H9 (cell line): ENCODE results near the gene PROM1. TPM values are rescaled to one million over a fixed set of nuclear protein-coding genes. Genes with fewer than 3 reads are reported as not detected.

Experiments used
- DNase-seq: peaks from one replicate; pipeline ENCODE4 v3.0.0-alpha.2; 2017
- H2AFZ ChIP-seq: one replicate; pipeline ENCODE4 v1.6.1; 2013; ENCODE audit warnings: mild to moderate bottlenecking, low read length, control low read depth, moderate library complexity
- H2AK5ac ChIP-seq: 2 replicates; pipeline ENCODE4 v1.6.1; 2013; ENCODE audit warnings: low read length, control low read depth, mixed read lengths; ENCODE audit not compliant: insufficient read length
- H2BK120ac ChIP-seq: one replicate; pipeline ENCODE4 v1.6.1; 2013; ENCODE audit warnings: low read depth, mild to moderate bottlenecking, low read length, control low read depth, inconsistent platforms; ENCODE audit not compliant: poor library complexity, severe bottlenecking
- H2BK12ac ChIP-seq: 2 replicates; pipeline ENCODE4 v1.6.1; 2013; ENCODE audit warnings: low read length, control low read depth, mixed read lengths, low read depth; ENCODE audit not compliant: insufficient read length
- H2BK15ac ChIP-seq: 2 replicates; pipeline ENCODE4 v1.6.1; 2013; ENCODE audit warnings: low read depth, low read length, control low read depth
- H2BK20ac ChIP-seq: one replicate; pipeline ENCODE4 v1.6.1; 2013; ENCODE audit warnings: low read depth, mild to moderate bottlenecking, low read length, control low read depth, inconsistent platforms; ENCODE audit not compliant: poor library complexity, severe bottlenecking
- H2BK5ac ChIP-seq: 2 replicates; pipeline ENCODE4 v1.6.1; 2013; ENCODE audit warnings: low read length, control low read depth, mixed read lengths; ENCODE audit not compliant: insufficient read length
- H3K14ac ChIP-seq: 2 replicates; pipeline ENCODE4 v1.6.1; 2013; ENCODE audit warnings: low read length, control low read depth; ENCODE audit not compliant: insufficient read depth
- H3K18ac ChIP-seq: 2 replicates; pipeline ENCODE4 v1.6.1; 2013; ENCODE audit warnings: low read depth, mild to moderate bottlenecking, mixed read lengths, low read length, control low read depth; ENCODE audit not compliant: insufficient read length
- H3K23ac ChIP-seq: 2 replicates; pipeline ENCODE4 v1.6.1; 2013; ENCODE audit warnings: low read length, control low read depth, mixed read lengths, low read depth; ENCODE audit not compliant: insufficient read length
- H3K23me2 ChIP-seq: 2 replicates; pipeline ENCODE4 v1.6.1; 2013; ENCODE audit warnings: low read depth, mild to moderate bottlenecking, mixed read lengths, low read length, control low read depth; ENCODE audit not compliant: insufficient read length, poor library complexity, severe bottlenecking
- H3K27ac ChIP-seq: 2 replicates; pipeline ENCODE4 v1.5.1; 2013; ENCODE audit warnings: low read length, control low read depth, mixed read lengths, low read depth; ENCODE audit not compliant: insufficient read length
- H3K27me3 ChIP-seq: 2 replicates; pipeline ENCODE4 v1.6.1; 2013; ENCODE audit warnings: low read length, control low read depth, inconsistent platforms; ENCODE audit not compliant: insufficient read depth
- H3K4ac ChIP-seq: 2 replicates; pipeline ENCODE4 v1.6.1; 2013; ENCODE audit warnings: low read depth, mild to moderate bottlenecking, control low read depth, inconsistent platforms, low read length, moderate library complexity
- H3K4me1 ChIP-seq: 2 replicates; pipeline ENCODE4 v1.6.1; 2013; ENCODE audit warnings: low read length, control low read depth, inconsistent platforms; ENCODE audit not compliant: insufficient read depth
- H3K4me2 ChIP-seq: 2 replicates; pipeline ENCODE4 v1.6.1; 2013; ENCODE audit warnings: low read length, control low read depth, mixed read lengths; ENCODE audit not compliant: insufficient read length, insufficient read depth
- H3K56ac ChIP-seq: 2 replicates; pipeline ENCODE4 v1.6.1; 2013; ENCODE audit warnings: low read depth, mild to moderate bottlenecking, mixed read lengths, low read length, control low read depth; ENCODE audit not compliant: insufficient read length
- H3K79me1 ChIP-seq: 2 replicates; pipeline ENCODE4 v1.6.1; 2013; ENCODE audit warnings: low read depth, mild to moderate bottlenecking, moderate library complexity, low read length, control low read depth, inconsistent platforms; ENCODE audit not compliant: insufficient read depth, poor library complexity, severe bottlenecking
- H3K79me2 ChIP-seq: 2 replicates; pipeline ENCODE4 v1.6.1; 2013; ENCODE audit warnings: low read length, control low read depth, inconsistent platforms; ENCODE audit not compliant: insufficient read depth
- H3K9ac ChIP-seq: 2 replicates; pipeline ENCODE4 v1.6.1; 2013; ENCODE audit warnings: low read length, control low read depth, mixed read lengths; ENCODE audit not compliant: insufficient read length; ENCODE audit errors: extremely low read depth
- H3K9me3 ChIP-seq: one replicate; pipeline ENCODE4 v1.6.1; 2013; ENCODE audit warnings: low read depth, low read length, inconsistent platforms; ENCODE audit not compliant: control insufficient read depth
- H3T11ph ChIP-seq: one replicate; pipeline ENCODE4 v1.6.1; 2013; ENCODE audit warnings: mild to moderate bottlenecking, low read length, control low read depth, inconsistent platforms
- H4K20me1 ChIP-seq: one replicate; pipeline ENCODE4 v1.6.1; 2013; ENCODE audit not compliant: control insufficient read depth, insufficient read length, insufficient read depth
- H4K5ac ChIP-seq: 2 replicates; pipeline ENCODE4 v1.6.1; 2013; ENCODE audit warnings: low read depth, mild to moderate bottlenecking, mixed read lengths, low read length, control low read depth; ENCODE audit not compliant: insufficient read length
- H4K8ac ChIP-seq: replicated peaks from 2 replicates; pipeline ENCODE4 v1.6.1; 2013; ENCODE audit warnings: low read length, control low read depth, mixed read lengths, low read depth; ENCODE audit not compliant: insufficient read length
- H4K91ac ChIP-seq: 2 replicates; pipeline ENCODE4 v1.6.1; 2013; ENCODE audit warnings: low read depth, mild to moderate bottlenecking, moderate library complexity, mixed read lengths, low read length, control low read depth; ENCODE audit not compliant: insufficient read length
- H3K27ac Mint-ChIP-seq, 3 experiments: 2 replicates in 2 of 3; 3 replicates in 1 of 3; pipeline ENCODE4 v1.8.0; 2020 to 2021; ENCODE audit warnings: mixed read lengths in 3 of 3, mild to moderate bottlenecking in 1 of 3, moderate library complexity in 1 of 3
- H3K27me3 Mint-ChIP-seq: 2 replicates; pipeline ENCODE4 v1.8.0; 2021; ENCODE audit warnings: low read depth, mild to moderate bottlenecking, moderate library complexity, mixed read lengths
- H3K36me3 Mint-ChIP-seq, 3 experiments: 2 replicates in 2 of 3; 3 replicates in 1 of 3; pipeline ENCODE4 v1.8.0; 2020 to 2021; ENCODE audit warnings: low read depth in 3 of 3, mixed read lengths in 3 of 3; ENCODE audit not compliant: insufficient read depth in 1 of 3
- H3K4me1 Mint-ChIP-seq, 2 experiments: 2 replicates each; pipeline ENCODE4 v1.8.0; 2020; ENCODE audit warnings: mixed read lengths in 2 of 2
- H3K4me3 Mint-ChIP-seq, 2 experiments: 2 replicates in 1 of 2; 3 replicates in 1 of 2; pipeline ENCODE4 v1.8.0; 2020 to 2021; ENCODE audit warnings: mild to moderate bottlenecking in 2 of 2, mixed read lengths in 2 of 2, moderate library complexity in 1 of 2
- H3K9me3 Mint-ChIP-seq, 2 experiments: 2 replicates in 1 of 2; 3 replicates in 1 of 2; pipeline ENCODE4 v1.8.0; 2020; ENCODE audit warnings: mild to moderate bottlenecking in 2 of 2, mixed read lengths in 2 of 2, moderate library complexity in 1 of 2
- CTCF ChIP-seq: fragments of 200-600 bp; sonication (generic); conservative IDR thresholded peaks from 3 replicates; pipeline ENCODE4 v1.8.0; 2021; ENCODE audit warnings: antibody characterized with exemption, mild to moderate bottlenecking
- WGBS: extraction: QIAGEN DNeasy Blood & Tissue Kit; methylation state at CpG from one replicate; pipeline ENCODE4 v1.1.7; 2013; ENCODE audit warnings: missing lambda C conversion rate, low lambda C conversion rate, mixed read lengths; ENCODE audit not compliant: insufficient read length; ENCODE audit errors: extremely low coverage; 5-methylcytosine and 5-hydroxymethylcytosine counted together
- total RNA-seq: library from RNA; stranded (reverse); gene quantifications from 2 replicates; pipeline ENCODE4 v1.2.1, GENCODE V29; 2021

PROM1 gene
- total RNA-seq, 1 experiment from 2014 or later: 98.3 TPM

- DNase-seq: no peak
These were observed 56.2 kb downstream of the PROM1 start for GRCh38 chr4:16027626-16028025.

More at GRCh38 chr4:16027626-16028025, 56.2 kb downstream of the PROM1 start:
- Histone ChIP-seq H3K23ac (no peak overlapping the region), H3K9ac (no peak overlapping the region), H2BK12ac (no peak overlapping the region), H4K91ac (no peak overlapping the region), H3K4ac (no peak overlapping the region), H2BK5ac (no peak overlapping the region), H2BK15ac (no peak overlapping the region), H3K4me1 (peaks cover 7% of the 10 kb centered on the region; the same call in 1 of the 2 replicates), H2AK5ac (no peak overlapping the region), H3K4me2 (no peak overlapping the region), H3K27me3 (no peaks in the 10 kb centered on the region), H2BK20ac (no peak overlapping the region), H2BK120ac (no peak overlapping the region), H2AFZ (no peak overlapping the region), H3K79me2 (no peaks in the 10 kb centered on the region), H4K5ac (no peak overlapping the region), H3T11ph (no peak overlapping the region), H3K23me2 (no peaks in the 10 kb centered on the region), H3K79me1 (no peaks in the 10 kb centered on the region), H3K9me3 (no peaks in the 10 kb centered on the region), H3K14ac (no peak overlapping the region), H3K18ac (no peak overlapping the region), H4K20me1 (peaks cover 2% of the 10 kb centered on the region), H3K27ac (no peak overlapping the region), H4K8ac (no peak overlapping the region), H3K56ac (no peak overlapping the region)
- no peak for TF ChIP-seq CTCF
- Mint-ChIP-seq H3K36me3 (peaks cover 13 to 26% (median 21%) of the 10 kb centered on the region in 3 experiments; a peak in 6 of 7 replicates), H3K27me3 (no peaks in the 10 kb centered on the region), H3K27ac (peak overlapping the region in 2 of 3 experiments; percentile 32 to 59; a peak in 1 of 7 replicates), H3K9me3 (no peaks in the 10 kb centered on the region), H3K4me3 (no peak overlapping the region), H3K4me1 (peaks cover 14 to 22% of the 10 kb centered on the region in 2 experiments)
- 100% methylated on average over 2 of the region's 4 CpGs for WGBS
